ENCODE measurements around the gene RTKN. TPM values are rescaled to one million over a fixed set of nuclear protein-coding genes. Genes with fewer than 3 reads are reported as not detected.
"Not testable (repeated sequence)": the region's sequence is repeated elsewhere in the genome, so short reads cannot be mapped to it uniquely, and the experiment has no call there.

The RTKN gene
- total RNA-seq, 2 donors from 2014 or later: 1.2 to 3.1 TPM

DNA sequence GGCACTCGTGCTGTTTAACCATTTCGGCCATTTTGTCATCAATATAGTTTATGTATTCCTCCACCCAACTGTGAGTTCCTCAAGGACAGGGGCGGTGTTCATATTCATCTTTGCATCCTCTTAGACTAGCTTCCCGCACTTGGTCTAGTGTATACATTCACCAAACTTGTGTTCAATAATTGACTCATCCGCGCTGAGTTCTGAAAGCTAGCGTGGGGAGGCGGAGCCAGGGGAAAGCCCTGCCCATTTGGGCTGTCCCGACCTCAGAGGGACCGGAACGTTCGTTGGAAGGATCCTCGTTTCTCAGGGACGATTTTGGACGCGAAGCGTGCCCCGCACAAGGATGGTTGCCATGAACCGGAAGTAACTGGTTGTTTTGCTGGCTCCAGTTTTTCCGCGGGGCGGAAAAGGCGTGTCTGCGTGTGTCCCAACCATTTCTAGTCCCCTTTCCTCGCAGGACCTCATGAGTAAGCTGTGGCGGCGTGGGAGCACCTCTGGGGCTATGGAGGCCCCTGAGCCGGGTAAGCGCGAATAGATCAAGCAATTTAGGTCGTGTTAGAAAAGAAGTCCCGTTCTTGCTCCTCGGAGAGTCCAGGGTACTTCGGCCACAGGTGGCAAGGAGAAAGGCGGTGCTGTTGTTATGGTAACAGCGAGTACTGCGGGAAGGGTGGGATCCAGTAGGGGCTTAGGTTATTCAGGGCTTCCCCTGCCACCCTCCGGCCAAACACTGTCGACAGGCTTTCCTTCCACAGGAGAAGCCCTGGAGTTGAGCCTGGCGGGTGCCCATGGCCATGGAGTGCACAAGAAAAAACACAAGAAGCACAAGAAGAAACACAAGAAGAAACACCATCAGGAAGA, 13.1 kb upstream of the RTKN start, which contains the start of gene INO80B:
INO80B (plus strand) TSS at position 434 of the 858 bp plus-strand sequence; CDS start at position 464, 30 bp downstream.
- H3K4me1 Mint-ChIP-seq: peaks cover 46% of the 10 kb centered on the region
- H3K36me3 Mint-ChIP-seq (ENCODE audit: low read depth): peaks cover 41% of the 10 kb centered on the region
- peak within 1 kb of the TSS; percentile 99 for H3K27ac Mint-ChIP-seq
- ATAC-seq (replicated peaks): peak; percentile 65
- H3K27me3 Mint-ChIP-seq: no peaks in the 10 kb centered on the region
- peak within 1 kb of the TSS; percentile 100 for H3K4me3 Mint-ChIP-seq
- no peaks in the 10 kb centered on the region for H3K9me3 Mint-ChIP-seq

DNA sequence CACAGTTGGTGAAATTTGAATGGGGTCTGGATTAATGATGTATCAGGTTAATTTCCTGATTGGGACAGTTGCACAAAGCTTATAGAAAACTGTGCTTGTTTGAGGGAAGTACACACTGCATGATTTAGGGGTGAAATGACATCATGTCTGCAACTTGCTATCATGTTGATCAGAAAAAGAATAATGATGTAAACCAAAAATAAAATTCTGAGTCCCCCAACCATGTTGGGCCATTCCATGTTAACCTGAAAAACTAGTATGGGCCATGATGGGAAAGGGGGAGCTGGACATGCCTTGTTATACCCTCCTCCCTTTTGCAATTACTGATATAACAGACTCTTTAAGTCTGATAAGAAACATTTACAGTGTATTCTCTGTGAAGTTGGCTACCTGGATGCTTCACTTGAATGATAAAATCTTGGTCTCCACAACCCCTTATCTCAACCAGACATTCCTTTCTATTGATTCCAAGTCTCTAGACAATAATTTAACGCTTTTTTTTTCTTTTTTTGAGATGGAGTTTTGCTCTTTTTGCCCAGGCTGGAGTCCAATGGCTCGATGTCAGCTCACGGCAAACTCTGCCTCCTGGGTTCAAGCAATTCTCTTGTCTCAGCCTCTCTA, 8.9 kb upstream of the RTKN start:
- H3K9me3 Mint-ChIP-seq: no peaks in the 10 kb centered on the region
- no peak overlapping the region for H3K4me3 Mint-ChIP-seq
- ATAC-seq (replicated peaks): no peak
- H3K4me1 Mint-ChIP-seq: peaks cover 20% of the 10 kb centered on the region
- peaks cover 13% of the 10 kb centered on the region for H3K36me3 Mint-ChIP-seq (ENCODE audit: low read depth)
- H3K27ac Mint-ChIP-seq: no peak overlapping the region
- H3K27me3 Mint-ChIP-seq: no peaks in the 10 kb centered on the region

DNA sequence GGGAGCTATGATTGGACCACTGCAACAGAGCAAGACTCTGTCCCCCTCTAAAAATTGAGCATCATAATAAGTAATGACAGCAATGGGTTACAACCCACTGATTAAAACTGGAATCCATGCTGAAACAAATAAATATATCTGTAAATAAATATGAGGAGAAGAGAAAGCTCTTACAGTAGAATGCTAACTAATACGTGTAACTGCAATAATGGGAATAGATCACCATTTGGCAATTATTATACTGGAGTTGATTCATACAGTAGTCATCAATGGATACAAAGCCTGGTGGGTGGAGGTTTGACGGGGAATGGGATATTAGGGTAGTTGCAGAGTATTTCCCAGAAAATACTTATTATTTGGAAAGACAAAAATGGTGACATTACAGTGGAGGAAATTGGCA, 7.0 kb upstream of the RTKN start:
- no peaks in the 10 kb centered on the region for H3K36me3 Mint-ChIP-seq (ENCODE audit: low read depth)
- no peak overlapping the region for H3K27ac Mint-ChIP-seq
- ATAC-seq (replicated peaks): no peak
- H3K4me3 Mint-ChIP-seq: no peak overlapping the region
- H3K4me1 Mint-ChIP-seq: peaks cover 5% of the 10 kb centered on the region
- H3K27me3 Mint-ChIP-seq: no peaks in the 10 kb centered on the region
- no peaks in the 10 kb centered on the region for H3K9me3 Mint-ChIP-seq

DNA sequence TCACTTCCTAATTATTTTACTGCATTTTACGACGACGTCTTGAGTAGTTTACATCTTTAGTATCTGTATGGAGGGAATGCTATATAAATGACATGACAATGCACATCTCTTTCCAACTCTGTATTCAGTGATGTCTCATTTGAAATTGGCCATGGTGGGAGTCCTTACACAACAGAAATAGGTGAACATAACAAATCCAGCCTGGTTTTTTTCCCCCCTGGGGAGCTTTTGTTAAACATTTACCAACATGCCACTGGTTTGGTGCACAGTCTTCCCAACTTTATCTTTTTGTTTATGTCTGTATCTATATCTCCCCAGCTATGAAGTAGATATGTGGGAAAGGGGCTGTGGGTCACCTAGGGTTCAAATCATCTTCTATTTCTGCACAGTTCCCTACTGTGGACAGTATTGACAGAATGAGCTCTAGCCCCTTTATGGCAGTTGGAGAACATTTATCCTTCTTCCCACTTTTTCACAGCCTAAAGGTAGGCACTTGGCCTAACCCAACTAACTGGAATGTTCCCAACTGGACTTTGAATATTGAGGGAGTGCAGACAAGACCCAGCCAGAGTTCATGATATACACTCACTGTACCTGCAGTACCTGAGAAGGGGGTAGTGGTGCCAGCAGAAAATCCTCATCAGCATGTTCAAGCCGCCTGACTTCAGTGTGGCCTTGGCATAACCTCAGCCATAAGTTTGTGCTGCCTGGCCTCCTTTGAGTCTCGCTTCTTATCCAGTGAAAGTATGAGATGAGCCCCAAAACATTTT, 5.7 kb upstream of the RTKN start:
- Mint-ChIP-seq H3K9me3 (no peaks in the 10 kb centered on the region), H3K4me3 (no peak overlapping the region), H3K27ac (no peak overlapping the region), H3K36me3 (ENCODE audit: low read depth) (no peaks in the 10 kb centered on the region), H3K27me3 (peaks cover 1% of the 10 kb centered on the region), H3K4me1 (no peaks in the 10 kb centered on the region)
- no peak for ATAC-seq (replicated peaks)

DNA sequence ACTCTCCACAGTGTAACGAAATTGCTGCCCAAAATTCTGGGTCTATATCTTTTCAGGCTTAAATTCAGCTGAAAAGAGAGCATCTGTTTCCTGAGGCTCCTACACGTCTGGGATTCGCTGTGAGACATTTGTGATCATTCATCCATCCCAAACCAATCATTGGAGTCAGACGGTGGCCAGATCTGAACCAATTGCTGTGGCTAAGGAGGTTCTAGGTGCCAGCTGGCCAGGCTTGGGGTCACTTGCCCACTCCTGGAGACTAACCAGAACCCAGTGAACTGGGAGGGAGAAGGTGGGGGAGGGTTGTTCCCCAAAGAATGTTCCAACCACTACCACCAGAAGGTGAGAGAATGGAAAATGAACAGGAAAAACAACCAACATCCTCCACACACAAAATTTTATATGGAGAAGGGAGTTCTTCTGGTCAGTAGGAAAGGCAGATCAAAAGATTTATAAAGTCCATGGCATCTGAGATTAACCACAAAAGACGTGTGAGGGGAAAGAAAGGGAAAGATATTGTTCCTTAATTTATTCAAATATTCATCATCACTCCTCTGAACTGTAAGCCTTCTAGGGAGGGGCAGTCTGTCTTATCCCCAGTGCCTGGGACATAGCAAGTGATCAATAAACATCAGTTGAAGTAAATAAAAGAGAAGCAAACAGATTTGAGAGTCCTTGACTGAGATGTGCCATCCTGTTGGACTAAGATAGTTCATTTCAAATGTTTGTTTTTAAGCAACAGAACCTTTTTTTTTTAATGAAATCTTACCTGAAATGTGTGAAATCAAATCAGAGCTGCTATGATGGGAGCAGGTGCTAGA, 3.0 kb upstream of the RTKN start:
- Mint-ChIP-seq H3K4me1 (no peaks in the 10 kb centered on the region), H3K4me3 (no peak overlapping the region), H3K27me3 (peaks cover 8% of the 10 kb centered on the region), H3K36me3 (ENCODE audit: low read depth) (no peaks in the 10 kb centered on the region), H3K9me3 (no peaks in the 10 kb centered on the region), H3K27ac (no peak overlapping the region)
- ATAC-seq (replicated peaks): no peak

DNA sequence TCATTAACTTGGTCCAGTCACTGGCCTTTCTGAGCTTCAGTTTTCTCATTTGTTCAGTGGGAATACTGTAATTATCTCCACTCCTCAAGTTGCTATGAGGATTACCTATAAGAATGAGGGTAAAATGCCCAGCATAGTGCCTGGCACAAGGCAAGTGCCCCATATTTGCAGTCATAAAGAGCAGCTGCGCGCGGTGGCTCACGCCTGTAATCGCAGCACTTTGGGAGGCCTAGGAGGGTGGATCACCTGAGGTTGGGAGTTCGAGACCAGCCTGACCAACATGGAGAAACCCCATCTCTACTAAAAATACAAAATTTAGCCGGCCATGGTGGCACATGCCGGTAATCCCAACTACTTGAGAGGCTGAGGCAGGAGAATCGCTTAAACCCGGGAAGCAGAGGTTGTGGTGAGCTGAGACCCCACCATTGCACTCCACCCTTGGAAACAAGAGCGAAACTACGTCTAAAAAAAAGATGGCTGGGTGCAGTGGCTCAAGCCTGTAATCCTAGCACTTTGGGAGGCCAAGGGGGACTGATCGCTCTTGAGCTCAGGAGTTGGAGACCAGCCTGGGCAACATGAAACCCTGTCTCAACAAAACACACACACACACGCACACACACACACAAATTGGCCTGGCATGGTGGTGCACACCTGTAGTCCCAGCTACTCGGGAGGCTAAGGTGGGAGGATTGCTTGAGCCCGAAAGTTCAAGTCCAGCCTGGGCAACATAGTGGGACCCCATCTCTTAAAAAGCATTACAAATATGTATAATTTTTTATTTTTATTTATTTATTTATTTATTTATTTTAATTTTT, 953 bp upstream of the RTKN start:
- not testable (repeated sequence) for H3K36me3 Mint-ChIP-seq (ENCODE audit: low read depth); ATAC-seq (replicated peaks); H3K4me1 Mint-ChIP-seq; H3K9me3 Mint-ChIP-seq; H3K27ac Mint-ChIP-seq
- H3K4me3 Mint-ChIP-seq: peak overlapping the region; percentile 74
- H3K27me3 Mint-ChIP-seq: peaks cover 19% of the 10 kb centered on the region

DNA sequence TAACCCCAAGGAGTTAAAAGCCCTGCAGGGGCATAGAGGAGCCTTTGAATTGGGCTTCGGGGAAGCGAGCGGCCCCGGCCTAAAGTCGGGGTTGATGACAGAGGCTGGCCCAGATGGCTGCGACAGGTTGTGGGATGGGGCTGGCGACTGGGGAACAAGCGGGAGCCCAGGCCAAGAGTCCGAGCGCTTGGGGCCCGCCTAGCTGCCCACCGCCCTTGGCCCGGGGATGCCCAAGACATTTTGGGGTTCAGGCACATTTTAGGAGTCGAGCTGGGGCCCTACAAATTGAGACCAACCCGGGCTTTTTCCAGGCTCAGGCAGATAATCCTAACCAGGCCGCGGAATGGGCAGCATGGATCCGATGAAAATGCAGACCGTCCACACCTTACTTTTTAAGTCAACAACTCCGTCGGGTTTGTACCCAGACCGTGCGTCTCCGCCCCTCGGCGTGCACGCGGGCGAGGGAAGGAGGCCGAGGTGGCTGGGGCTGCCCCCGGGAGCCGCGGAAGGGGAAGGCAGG, 507 bp downstream of the RTKN start:
- Mint-ChIP-seq H3K4me1 (no peaks in the 10 kb centered on the region), H3K4me3 (peak overlapping the region; percentile 74), H3K9me3 (no peaks in the 10 kb centered on the region), H3K27ac (no peak overlapping the region), H3K36me3 (ENCODE audit: low read depth) (no peaks in the 10 kb centered on the region), H3K27me3 (peaks cover 19% of the 10 kb centered on the region)
- ATAC-seq (replicated peaks): no peak

DNA sequence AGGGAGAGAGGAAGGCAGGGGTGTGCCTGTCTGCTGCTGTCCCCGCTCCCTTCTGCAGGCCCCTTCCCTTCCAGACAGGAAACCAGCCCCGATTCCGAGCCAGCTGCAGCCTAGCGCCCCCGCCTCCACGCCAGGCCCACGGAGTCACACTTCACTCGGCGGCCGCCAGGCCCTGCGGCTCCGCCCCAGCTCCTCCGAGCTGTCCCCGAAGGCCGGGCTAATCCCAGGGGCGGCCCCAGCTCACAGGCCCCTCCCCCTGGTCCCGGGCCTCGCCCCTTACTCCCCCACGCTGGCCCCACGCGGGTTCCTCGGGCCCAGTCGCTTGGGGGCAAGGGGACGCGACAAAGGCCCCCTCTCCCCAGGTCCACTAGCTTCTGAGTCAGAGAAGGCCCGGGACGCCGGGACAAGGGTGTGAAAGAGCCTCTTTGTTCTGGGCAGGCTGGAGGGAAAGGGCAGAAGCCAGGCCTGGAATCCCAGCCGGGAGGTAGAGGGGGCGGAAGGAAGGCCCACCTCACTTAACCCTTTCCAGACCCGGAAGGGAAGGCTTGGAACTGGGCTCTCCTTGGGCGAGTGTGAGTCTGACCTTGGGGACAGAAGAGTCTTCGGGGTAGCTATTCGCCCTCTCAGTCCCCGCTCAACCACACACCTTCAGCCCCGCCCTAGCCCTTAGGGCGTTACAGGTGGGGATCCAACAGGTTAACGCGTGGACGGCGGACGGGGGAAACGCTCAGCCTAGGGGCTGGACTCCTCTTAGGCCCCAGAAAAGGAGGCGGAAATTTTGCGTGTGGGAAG, 1.2 kb downstream of the RTKN start:
- Mint-ChIP-seq H3K36me3 (ENCODE audit: low read depth) (no peaks in the 10 kb centered on the region), H3K27ac (no peak overlapping the region), H3K9me3 (no peaks in the 10 kb centered on the region), H3K4me1 (no peaks in the 10 kb centered on the region), H3K4me3 (peak overlapping the region; percentile 74), H3K27me3 (peaks cover 19% of the 10 kb centered on the region)
- ATAC-seq (replicated peaks): peak; percentile 77

DNA sequence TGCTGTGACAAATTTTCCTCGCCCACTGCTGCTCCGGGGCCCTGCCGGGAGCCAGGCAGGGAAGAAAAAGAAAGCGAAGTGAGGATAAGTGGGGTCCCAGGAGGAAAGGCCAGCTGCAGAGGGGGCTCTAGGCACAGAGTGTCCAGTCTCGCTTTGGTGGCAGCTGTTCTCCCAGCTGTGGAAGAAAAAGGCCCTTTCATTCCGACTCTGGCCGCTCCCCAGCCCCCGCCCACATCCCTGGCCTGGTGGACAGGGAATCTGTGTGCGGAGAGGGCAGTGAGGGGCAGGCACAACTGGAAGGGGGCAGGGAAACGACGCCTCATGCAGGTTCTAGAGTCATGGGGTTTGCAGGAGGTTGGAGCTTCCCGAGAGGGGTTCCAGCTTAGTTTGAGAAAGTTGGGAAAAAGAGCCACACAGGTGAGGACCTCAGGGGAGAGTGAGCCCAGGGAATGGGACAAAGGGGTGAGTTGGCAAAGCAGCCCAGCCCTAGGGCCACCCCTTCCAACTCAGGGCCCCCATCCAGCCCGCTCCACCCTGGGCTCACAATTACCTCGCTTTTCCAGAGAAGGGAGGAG, 1.8 kb downstream of the RTKN start:
- Mint-ChIP-seq H3K4me1 (no peaks in the 10 kb centered on the region), H3K27ac (no peak overlapping the region), H3K4me3 (peak overlapping the region; percentile 23), H3K36me3 (ENCODE audit: low read depth) (no peaks in the 10 kb centered on the region), H3K27me3 (peaks cover 19% of the 10 kb centered on the region), H3K9me3 (no peaks in the 10 kb centered on the region)
- no peak for ATAC-seq (replicated peaks)

DNA sequence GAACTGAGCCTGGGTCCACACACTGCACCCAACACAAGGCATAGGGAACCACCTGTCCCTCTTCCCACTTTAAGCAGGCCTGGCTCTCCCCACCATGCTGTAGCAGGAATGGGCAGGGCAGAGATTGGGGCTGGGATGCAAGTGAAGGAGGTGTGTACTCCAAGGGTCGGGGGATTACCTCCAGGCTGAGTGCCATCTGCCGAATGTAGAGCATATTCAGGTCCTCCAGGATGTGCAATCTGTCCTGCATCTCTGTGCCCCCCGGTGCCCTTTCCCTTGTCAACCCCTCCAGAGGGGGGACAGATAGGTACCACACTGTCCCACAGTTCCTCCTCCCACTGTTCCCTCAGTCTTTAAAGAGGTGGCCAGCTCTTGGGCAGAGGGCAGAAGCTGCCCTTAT, 2.4 kb downstream of the RTKN start:
- Mint-ChIP-seq H3K36me3 (ENCODE audit: low read depth) (no peaks in the 10 kb centered on the region), H3K27me3 (peaks cover 19% of the 10 kb centered on the region), H3K9me3 (no peaks in the 10 kb centered on the region), H3K4me1 (no peaks in the 10 kb centered on the region), H3K27ac (no peak overlapping the region), H3K4me3 (no peak overlapping the region)
- no peak for ATAC-seq (replicated peaks)

DNA sequence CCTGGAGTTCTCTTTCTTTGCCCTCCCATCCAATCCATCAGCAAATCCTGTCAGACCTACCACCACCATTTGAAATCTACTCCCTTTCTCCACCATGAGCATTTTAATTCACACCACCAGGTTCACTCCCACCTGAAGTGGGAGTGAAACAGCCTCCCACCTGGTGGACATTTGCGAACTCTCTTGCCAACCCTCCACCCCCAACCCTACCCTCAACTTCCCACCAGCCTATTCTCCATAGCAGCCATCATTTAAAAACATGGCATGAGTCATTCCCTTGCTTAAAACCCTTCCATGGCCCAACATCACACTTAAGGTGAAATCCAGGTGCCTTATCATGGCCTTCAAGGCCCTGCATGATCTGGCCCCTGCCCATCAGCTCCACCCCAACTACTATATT, 3.5 kb downstream of the RTKN start:
- no peak overlapping the region for H3K27ac Mint-ChIP-seq
- no peak for ATAC-seq (replicated peaks)
- no peaks in the 10 kb centered on the region for H3K4me1 Mint-ChIP-seq

DNA sequence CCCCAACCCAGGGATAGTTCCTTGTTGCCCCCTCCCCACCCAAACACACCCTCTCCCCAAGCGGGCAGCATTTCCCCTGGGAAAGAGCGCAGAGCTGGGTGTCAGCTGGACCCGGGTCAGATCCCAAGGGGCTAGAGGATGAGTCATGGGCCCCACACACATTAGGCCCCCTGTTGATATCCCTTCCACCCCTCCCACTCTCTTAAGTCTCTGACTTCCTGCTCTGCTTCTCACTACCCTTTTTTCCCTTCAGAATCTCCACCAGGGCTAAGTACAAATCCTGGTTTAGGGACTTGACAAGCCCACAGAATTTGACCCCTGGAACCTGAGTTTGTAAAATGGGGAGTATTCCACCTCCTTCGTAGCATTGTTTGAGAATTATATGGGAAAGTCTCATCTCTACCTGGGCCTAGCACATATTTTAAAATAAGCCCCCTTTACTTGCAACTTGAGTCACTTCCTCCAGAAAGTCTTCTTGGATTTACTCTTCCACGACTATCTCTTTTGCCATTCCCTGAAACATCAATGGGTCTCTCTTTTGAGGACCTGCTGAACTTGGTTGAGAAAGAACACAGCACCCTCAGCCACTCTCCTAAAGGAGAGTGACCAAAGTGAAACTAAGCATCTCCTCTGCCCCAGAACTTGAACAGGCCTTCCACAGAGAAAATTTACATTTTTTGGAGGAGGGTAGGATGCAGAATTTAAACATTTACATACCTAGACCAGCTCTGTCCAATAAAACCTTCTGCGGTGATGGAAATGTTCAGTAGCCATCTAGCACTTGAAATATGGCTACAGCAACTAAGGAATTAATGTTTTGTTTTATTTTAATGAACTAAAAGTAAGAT, 4.7 kb downstream of the RTKN start:
- H3K36me3 Mint-ChIP-seq (ENCODE audit: low read depth): no peaks in the 10 kb centered on the region
- no peak for ATAC-seq (replicated peaks)
- no peak overlapping the region for H3K4me3 Mint-ChIP-seq
- H3K27ac Mint-ChIP-seq: no peak overlapping the region
- H3K9me3 Mint-ChIP-seq: no peaks in the 10 kb centered on the region
- H3K4me1 Mint-ChIP-seq: no peaks in the 10 kb centered on the region
- H3K27me3 Mint-ChIP-seq: peaks cover 15% of the 10 kb centered on the region

More for the DNA sequence above, 3.5 kb downstream of the RTKN start:
- peaks cover 19% of the 10 kb centered on the region for H3K27me3 Mint-ChIP-seq
- no peaks in the 10 kb centered on the region for H3K9me3 Mint-ChIP-seq
- H3K4me3 Mint-ChIP-seq: no peak overlapping the region
- H3K36me3 Mint-ChIP-seq (ENCODE audit: low read depth): no peaks in the 10 kb centered on the region

Data from activated T-helper 17 cell treated with anti-CD3 and anti-CD28 coated beads, Interleukin-2, amount 50 U/mL, for 72 hours (primary cell).